Activated T-helper 2 cell treated with anti-CD3 and anti-CD28 coated beads, Interferon-gamma antibody, Interleukin-2, Interleukin-4, amounts not matched to agents 10 μg/mL and 5 μg/mL and 100 μg/mL, durations not matched to agents 14 hours and 24 hours and 36 hours (primary cell): ENCODE results near the gene ZNF831. TPM values are rescaled to one million over a fixed set of nuclear protein-coding genes. Genes with fewer than 3 reads are reported as not detected.

Experiments
- DNase-seq: peaks from one replicate; pipeline ENCODE4 v3.0.0; 2021; ENCODE audit warnings: low spot score
- H3K27ac Mint-ChIP-seq: one replicate; pipeline ENCODE4 v1.8.0; 2021; ENCODE audit warnings: mixed read lengths
- H3K27me3 Mint-ChIP-seq: one replicate; pipeline ENCODE4 v1.8.0; 2021; ENCODE audit warnings: low read depth, mixed read lengths
- H3K36me3 Mint-ChIP-seq: one replicate; pipeline ENCODE4 v1.8.0; 2021; ENCODE audit warnings: low read depth, mixed read lengths
- H3K4me1 Mint-ChIP-seq: one replicate; pipeline ENCODE4 v1.8.0; 2021; ENCODE audit warnings: low read depth, mixed read lengths
- H3K4me3 Mint-ChIP-seq: one replicate; pipeline ENCODE4 v1.8.0; 2021; ENCODE audit warnings: low read depth, mild to moderate bottlenecking, moderate library complexity, mixed read lengths
- H3K9me3 Mint-ChIP-seq: one replicate; pipeline ENCODE4 v1.8.0; 2021; ENCODE audit warnings: mixed read lengths
- intact Hi-C: fragments of 100-400 bp; cut with micrococcal nuclease; formaldehyde crosslinking; loops from one replicate; pipeline ENCODE4 v1.15.1; 2023
- total RNA-seq: library from RNA; stranded (reverse); gene quantifications from 2 replicates; pipeline ENCODE4 v1.2.3, GENCODE V29; 2022

The ZNF831 gene
- total RNA-seq, 1 donor from 2014 or later, result 3.0 TPM

DNA sequence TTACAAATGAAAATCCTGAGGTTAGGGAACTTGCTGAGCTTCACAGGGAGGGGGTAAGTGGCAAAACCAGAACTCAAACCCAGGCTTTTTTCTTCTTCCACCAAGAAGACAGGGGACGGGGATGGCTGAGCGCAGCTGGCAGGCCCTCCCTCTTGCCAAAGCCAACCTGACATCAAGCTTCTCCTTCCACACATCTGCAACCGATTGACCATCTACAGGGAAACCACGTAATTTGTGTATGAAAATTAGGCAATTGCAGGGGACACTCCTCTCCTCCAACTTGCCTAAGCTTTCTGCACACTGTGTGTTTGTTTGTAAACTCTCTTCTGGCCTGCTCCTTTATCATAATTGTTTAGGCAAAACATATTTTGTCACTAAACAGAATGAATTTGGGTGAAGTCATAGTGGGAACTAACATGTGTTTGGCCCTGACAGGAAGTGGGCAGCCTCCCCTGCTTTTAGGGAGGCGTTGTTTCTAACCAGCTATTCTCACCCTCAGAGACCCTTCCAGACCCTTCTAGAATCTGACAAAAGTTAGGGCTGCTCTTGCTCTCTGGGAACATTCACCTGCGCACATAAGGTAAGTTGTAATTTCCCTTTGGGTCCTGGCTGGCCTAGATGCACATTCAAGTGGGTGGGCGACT is 18.9 kb downstream of the ZNF831 start:
- intact Hi-C loops, result no loop called here
- Mint-ChIP-seq H3K4me1 (peaks cover 34% of the 10 kb centered on the region), H3K27me3 (no peaks in the 10 kb centered on the region)

DNA sequence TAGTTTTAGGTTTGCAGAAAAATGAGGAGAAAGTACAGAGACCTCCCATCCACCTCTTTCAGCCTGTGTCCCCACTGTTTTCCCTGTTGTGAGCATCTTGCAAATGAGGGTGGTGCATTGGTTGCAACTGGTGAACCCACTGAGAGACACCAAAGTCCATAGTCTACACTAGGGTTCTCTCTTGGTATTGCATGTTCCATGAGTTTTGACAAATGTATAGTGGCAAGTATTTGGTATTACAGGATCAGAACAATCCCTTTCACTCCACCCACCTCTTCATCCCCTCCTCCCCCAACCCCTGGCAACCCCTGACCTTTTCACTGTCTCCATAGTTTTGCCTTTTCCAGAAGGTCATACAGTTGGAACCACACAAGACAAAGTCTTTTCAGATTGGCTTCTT is 20.1 kb downstream of the ZNF831 start:
- no peak overlapping the region for H3K4me3 Mint-ChIP-seq

More for the DNA sequence above, 18.9 kb downstream of the ZNF831 start:
- Mint-ChIP-seq H3K27ac (no peak overlapping the region), H3K36me3 (peaks cover 36% of the 10 kb centered on the region), H3K4me3 (no peak overlapping the region), H3K9me3 (peaks cover 4% of the 10 kb centered on the region)
- DNase-seq, result no peak

DNA sequence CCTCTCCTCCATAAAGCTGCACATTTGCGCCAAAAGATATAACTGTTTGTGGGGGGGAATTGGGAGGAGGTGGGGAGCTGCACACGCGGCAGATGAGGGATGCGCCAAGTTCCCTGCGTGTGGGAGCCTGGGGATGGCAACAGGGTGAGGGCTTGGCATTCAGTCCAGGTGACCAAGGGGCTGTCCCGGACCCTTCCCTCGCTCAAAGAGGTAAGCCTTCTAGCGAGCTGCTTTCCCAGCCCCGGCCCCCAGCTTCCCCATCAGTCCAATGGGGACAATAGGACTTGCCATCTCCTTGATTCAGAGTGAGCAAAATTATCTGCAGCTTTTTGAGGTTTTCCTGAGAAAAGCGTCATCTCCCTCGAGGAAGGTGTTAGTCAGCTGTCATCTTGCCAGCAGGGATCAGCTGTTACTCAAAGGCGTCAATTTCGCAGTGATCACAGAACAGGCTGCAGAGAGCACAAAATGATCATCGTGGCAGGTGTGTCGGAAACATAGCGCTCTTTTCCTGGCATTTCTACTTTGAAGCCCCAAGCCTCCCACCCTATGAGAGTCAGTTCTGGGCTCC is 21.3 kb downstream of the ZNF831 start:
- Mint-ChIP-seq H3K4me1 (peaks cover 19% of the 10 kb centered on the region), H3K9me3 (peaks cover 4% of the 10 kb centered on the region), H3K36me3 (peaks cover 25% of the 10 kb centered on the region), H3K27me3 (no peaks in the 10 kb centered on the region), H3K27ac (no peak overlapping the region), H3K4me3 (no peak overlapping the region)
- intact Hi-C loops, result no loop called here
- DNase-seq, result no peak

More for the DNA sequence above, 20.1 kb downstream of the ZNF831 start:
- no peak for DNase-seq
- Mint-ChIP-seq H3K9me3 (peaks cover 4% of the 10 kb centered on the region), H3K27me3 (no peaks in the 10 kb centered on the region), H3K36me3 (peaks cover 30% of the 10 kb centered on the region), H3K27ac (no peak overlapping the region), H3K4me1 (peaks cover 21% of the 10 kb centered on the region)
- intact Hi-C loops, result no loop called here

DNA sequence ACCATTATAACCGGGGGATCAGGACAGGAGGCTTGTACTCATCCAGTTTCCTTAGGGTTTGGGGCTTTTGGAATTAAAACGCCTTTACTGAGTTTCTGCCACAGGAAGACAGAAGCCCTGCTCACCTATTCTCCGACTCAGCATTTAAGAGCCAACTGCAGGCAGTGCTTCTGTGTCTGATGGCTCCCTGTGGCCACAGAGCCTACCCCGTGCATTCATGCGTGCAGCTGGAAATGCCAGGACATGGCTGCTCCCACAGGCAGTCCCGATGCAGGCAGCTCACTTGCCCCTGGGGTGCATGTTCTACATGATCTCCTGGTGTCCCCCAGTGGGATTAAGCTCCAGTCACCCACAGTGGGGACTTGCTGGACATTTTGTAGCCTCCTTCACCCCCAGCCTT is 22.2 kb downstream of the ZNF831 start:
- no peak for DNase-seq
- intact Hi-C loops, result no loop called here
- no peak overlapping the region for H3K4me3 Mint-ChIP-seq
- peaks cover 4% of the 10 kb centered on the region for H3K9me3 Mint-ChIP-seq
- H3K36me3 Mint-ChIP-seq, result peaks cover 24% of the 10 kb centered on the region
- no peak overlapping the region for H3K27ac Mint-ChIP-seq
- H3K4me1 Mint-ChIP-seq, result peaks cover 19% of the 10 kb centered on the region
- no peaks in the 10 kb centered on the region for H3K27me3 Mint-ChIP-seq

DNA sequence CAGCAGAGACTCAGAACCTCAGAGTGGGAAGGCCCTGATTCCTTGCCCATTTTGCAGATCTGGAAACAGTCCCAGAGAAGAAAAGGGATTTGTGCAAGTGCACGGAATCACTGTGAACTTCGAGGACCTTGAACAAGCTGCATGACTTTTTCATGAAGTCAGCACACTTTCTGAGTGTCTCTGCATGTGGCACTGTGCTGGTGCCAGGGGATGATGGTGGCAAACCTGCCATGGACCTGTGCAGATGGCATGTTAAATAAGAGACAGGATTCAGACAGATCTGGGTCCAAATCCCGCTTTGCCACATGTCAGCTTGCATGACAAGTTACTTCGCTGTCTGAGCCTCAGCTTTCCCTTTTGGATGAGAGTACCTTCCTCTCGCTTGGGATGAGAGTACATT is 26.8 kb downstream of the ZNF831 start:
- Mint-ChIP-seq H3K27me3 (no peaks in the 10 kb centered on the region), H3K4me3 (no peak overlapping the region), H3K9me3 (no peaks in the 10 kb centered on the region), H3K4me1 (no peaks in the 10 kb centered on the region), H3K27ac (no peak overlapping the region), H3K36me3 (no peaks in the 10 kb centered on the region)
- intact Hi-C loops, result no loop called here
- DNase-seq, result no peak

DNA sequence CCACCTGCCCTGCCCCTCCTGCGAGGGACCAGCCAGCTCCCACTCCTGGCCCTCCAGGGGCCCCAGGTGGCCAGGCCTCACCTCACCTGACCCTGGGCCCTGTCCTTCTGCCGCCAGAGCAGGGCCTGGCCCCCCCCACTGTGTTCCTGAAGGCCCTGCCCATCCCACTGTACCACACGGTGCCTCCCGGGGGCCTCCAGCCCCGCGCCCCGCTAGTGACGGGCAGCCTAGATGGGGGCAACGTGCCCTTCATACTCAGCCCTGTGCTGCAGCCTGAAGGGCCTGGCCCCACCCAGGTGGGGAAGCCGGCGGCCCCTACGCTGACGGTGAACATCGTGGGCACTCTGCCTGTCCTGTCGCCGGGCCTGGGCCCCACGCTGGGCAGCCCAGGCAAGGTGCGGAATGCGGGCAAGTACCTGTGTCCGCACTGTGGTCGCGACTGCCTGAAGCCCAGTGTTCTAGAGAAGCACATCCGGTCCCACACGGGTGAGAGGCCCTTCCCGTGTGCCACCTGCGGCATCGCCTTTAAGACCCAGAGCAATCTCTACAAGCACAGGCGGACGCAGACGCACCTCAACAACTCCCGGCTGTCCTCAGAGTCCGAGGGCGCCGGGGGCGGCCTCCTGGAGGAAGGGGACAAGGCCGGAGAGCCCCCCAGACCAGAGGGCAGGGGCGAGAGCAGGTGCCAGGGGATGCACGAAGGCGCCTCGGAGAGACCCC is 27.6 kb downstream of the ZNF831 start:
- Mint-ChIP-seq H3K4me3 (no peak overlapping the region), H3K27ac (no peak overlapping the region), H3K27me3 (no peaks in the 10 kb centered on the region), H3K36me3 (no peaks in the 10 kb centered on the region), H3K4me1 (no peaks in the 10 kb centered on the region), H3K9me3 (no peaks in the 10 kb centered on the region)
- intact Hi-C loops, result no loop called here
- no peak for DNase-seq

DNA sequence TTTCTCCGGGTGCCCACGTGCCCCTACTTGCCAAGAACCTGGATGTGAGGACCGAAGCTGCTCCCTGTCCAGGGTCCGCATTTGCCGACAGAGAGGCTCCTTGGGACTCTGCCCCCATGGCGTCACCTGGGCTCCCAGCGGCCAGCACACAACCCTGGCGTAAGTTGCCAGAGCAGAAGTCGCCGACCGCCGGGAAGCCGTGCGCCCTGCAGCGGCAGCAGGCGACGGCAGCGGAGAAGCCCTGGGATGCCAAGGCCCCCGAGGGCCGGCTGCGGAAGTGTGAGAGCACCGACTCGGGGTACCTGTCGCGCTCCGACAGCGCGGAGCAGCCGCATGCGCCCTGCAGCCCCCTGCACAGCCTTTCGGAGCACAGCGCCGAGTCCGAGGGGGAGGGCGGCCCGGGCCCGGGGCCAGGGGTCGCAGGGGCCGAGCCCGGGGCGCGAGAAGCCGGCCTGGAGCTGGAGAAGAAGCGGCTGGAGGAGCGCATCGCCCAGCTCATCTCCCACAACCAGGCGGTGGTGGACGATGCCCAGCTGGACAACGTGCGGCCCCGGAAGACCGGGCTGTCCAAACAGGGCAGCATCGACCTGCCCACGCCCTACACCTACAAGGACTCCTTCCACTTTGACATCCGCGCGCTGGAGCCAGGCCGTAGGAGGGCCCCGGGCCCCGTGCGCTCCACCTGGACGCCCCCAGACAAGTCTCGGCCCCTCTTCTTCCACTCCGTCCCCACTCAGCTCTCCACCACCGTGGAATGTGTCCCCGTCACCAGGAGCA is 28.3 kb downstream of the ZNF831 start:
- Mint-ChIP-seq H3K36me3 (no peaks in the 10 kb centered on the region), H3K27ac (no peak overlapping the region), H3K9me3 (no peaks in the 10 kb centered on the region), H3K4me1 (no peaks in the 10 kb centered on the region), H3K4me3 (no peak overlapping the region), H3K27me3 (no peaks in the 10 kb centered on the region)
- intact Hi-C loops, result no loop called here
- DNase-seq, result no peak

DNA sequence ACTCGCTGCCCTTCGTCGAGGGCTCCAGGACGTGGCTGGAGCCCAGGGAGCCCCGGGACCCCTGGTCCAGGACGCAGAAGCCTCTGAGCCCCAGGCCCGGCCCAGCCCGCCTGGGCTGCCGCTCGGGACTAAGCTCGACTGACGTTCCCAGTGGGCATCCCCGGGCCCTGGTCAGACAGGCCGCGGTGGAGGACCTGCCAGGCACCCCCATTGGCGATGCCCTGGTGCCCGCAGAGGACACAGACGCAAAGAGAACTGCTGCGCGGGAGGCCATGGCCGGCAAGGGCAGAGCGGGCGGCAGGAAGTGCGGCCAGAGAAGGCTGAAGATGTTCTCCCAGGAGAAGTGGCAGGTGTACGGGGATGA is 28.9 kb downstream of the ZNF831 start:
- H3K27ac Mint-ChIP-seq, result no peak overlapping the region
- no peaks in the 10 kb centered on the region for H3K27me3 Mint-ChIP-seq
- no peak overlapping the region for H3K4me3 Mint-ChIP-seq
- H3K4me1 Mint-ChIP-seq, result no peaks in the 10 kb centered on the region
- no peaks in the 10 kb centered on the region for H3K9me3 Mint-ChIP-seq
- DNase-seq, result no peak
- intact Hi-C loops, result no loop called here
- no peaks in the 10 kb centered on the region for H3K36me3 Mint-ChIP-seq

DNA sequence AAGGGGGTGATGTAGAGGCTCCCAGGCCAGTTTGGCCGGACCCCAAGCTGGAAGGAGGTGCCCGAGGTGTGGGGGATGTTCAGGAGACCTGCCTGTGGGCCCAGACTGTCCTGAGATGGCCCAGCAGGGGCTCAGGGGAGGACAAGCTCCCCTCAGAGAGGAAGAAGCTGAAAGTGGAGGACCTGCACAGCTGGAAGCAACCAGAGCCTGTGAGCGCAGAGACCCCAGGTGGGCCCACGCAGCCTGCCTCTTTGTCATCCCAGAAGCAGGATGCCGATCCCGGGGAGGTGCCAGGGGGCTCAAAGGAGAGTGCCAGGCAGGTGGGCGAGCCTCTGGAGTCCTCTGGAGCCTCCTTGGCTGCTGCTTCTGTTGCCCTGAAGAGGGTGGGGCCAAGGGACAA is 29.7 kb downstream of the ZNF831 start:
- H3K27me3 Mint-ChIP-seq, result no peaks in the 10 kb centered on the region
- H3K4me3 Mint-ChIP-seq, result no peak overlapping the region
- H3K27ac Mint-ChIP-seq, result no peak overlapping the region
- no peaks in the 10 kb centered on the region for H3K9me3 Mint-ChIP-seq
- no peak for DNase-seq
- peaks cover 2% of the 10 kb centered on the region for H3K36me3 Mint-ChIP-seq
- intact Hi-C loops, result no loop called here
- no peaks in the 10 kb centered on the region for H3K4me1 Mint-ChIP-seq

DNA sequence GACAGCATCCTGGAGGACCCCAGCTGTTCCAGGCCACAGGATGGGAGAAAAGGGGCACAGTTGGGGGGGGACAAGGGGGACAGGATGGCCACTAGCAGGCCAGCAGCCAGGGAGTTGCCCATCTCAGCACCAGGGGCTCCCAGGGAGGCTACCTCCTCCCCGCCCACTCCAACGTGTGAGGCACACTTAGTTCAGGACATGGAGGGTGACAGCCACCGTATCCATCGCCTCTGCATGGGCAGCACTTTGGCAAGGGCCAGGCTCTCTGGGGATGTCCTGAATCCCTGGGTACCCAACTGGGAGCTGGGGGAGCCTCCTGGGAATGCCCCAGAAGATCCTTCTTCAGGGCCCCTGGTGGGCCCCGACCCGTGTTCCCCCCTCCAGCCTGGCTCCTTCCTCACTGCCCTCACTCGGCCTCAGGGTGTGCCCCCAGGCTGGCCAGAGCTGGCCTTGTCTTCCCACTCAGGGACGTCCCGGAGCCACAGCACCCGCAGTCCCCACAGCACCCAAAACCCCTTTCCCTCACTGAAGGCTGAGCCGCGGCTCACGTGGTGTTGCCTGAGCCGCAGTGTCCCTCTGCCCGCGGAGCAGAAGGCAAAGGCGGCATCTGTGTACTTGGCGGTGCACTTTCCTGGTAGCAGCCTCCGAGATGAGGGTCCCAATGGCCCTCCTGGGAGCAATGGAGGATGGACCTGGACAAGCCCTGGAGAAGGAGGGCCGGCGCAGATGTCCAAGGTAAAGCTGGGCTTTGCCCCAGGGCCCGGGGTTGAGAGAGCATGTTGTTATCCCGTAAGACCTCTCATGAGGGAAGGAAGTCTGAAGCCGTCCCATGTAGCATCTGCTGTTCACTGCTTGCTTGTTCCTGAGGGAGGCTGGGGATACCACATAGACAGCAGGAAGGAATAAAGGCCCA is 30.7 kb downstream of the ZNF831 start:
- intact Hi-C loops, result no loop called here
- peaks cover 10% of the 10 kb centered on the region for H3K36me3 Mint-ChIP-seq
- no peak for DNase-seq

DNA sequence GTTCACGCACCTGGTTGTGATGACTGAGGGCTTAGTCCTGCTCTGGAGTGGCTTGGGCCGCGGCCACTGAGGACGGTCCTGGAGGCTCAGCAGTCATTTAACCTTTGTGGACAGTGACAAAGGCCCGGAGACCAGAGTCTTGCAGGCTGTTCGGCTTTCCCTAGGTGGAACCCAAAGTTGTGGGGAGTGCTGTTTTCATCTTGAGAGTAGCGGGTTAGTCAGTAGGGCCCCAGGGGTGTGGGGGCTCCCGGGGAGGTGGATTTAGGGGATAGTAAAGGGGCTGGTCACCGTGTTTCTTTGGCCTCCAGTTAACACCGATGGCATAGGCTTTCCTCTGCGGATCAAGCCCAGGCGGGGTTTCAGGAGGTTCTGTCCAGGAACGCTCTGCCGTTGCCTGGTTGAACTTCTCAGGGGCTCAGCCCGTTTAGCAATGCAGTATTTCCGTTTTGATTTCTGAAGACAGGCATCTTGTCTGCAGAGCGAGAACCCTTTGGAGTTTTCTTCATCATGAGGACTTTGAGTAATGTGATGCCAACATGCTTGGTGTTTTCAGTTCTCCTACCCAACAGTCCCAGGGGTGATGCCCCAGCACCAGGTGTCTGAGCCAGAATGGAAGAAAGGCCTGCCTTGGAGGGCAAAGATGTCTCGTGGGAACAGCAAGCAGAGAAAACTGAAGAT is 31.8 kb downstream of the ZNF831 start:
- H3K4me3 Mint-ChIP-seq, result no peak overlapping the region
- no peaks in the 10 kb centered on the region for H3K27me3 Mint-ChIP-seq
- H3K27ac Mint-ChIP-seq, result no peak overlapping the region
- H3K9me3 Mint-ChIP-seq, result peaks cover 12% of the 10 kb centered on the region
- intact Hi-C loops, result no loop called here
- no peak for DNase-seq
- H3K4me1 Mint-ChIP-seq, result no peaks in the 10 kb centered on the region
- H3K36me3 Mint-ChIP-seq, result peaks cover 20% of the 10 kb centered on the region

More for the DNA sequence above, 30.7 kb downstream of the ZNF831 start:
- no peak overlapping the region for H3K4me3 Mint-ChIP-seq
- no peaks in the 10 kb centered on the region for H3K27me3 Mint-ChIP-seq
- no peak overlapping the region for H3K27ac Mint-ChIP-seq
- H3K9me3 Mint-ChIP-seq, result peaks cover under 1% of the 10 kb centered on the region
- no peaks in the 10 kb centered on the region for H3K4me1 Mint-ChIP-seq
